KOPT-K1 (cell line): ENCODE data around the gene SOX2.

Source experiments
- H3K27ac ChIP-seq: fragments of 200-600 bp; sonication (generic); 2 replicates; pipeline ENCODE4 v1.5.1; 2016; ENCODE audit warnings: antibody characterized with exemption, mild to moderate bottlenecking, low read depth, low read length; ENCODE audit not compliant: poor library complexity, severe bottlenecking
- H3K36me3 ChIP-seq: fragments of 200-600 bp; sonication (generic); 2 replicates; pipeline ENCODE4 v1.5.1; 2017; ENCODE audit warnings: antibody characterized with exemption, mild to moderate bottlenecking, low read length, moderate library complexity; ENCODE audit not compliant: insufficient read depth
- H3K9me3 ChIP-seq: fragments of 200-600 bp; sonication (generic); 2 replicates; pipeline ENCODE4 v1.5.1; 2017; ENCODE audit warnings: antibody characterized with exemption, low read length, mild to moderate bottlenecking; ENCODE audit not compliant: insufficient read depth, poor library complexity, severe bottlenecking

The SOX2 gene

GRCh38 chr3:181725131-181725731 is 13.5 kb downstream of the SOX2 start:
- Histone ChIP-seq H3K27ac (no peak overlapping the region), H3K9me3 (no peaks in the 10 kb centered on the region), H3K36me3 (no peaks in the 10 kb centered on the region)

- H3K36me3 ChIP-seq = no peaks in the 10 kb centered on the region
- no peaks in the 10 kb centered on the region for H3K9me3 ChIP-seq
- no peak overlapping the region for H3K27ac ChIP-seq
These were observed 14.1 kb downstream of the SOX2 start for GRCh38 chr3:181725830-181726229.

GRCh38 chr3:181726351-181727330 is 14.9 kb downstream of the SOX2 start:
- Histone ChIP-seq H3K9me3 (no peaks in the 10 kb centered on the region), H3K36me3 (no peaks in the 10 kb centered on the region), H3K27ac (no peak overlapping the region)

GRCh38 chr3:181727341-181728032 is 15.8 kb downstream of the SOX2 start:
- Histone ChIP-seq H3K36me3 (no peaks in the 10 kb centered on the region), H3K27ac (no peak overlapping the region)

GRCh38 chr3:181728470-181729340 is 17.0 kb downstream of the SOX2 start:
- Histone ChIP-seq H3K36me3 (no peaks in the 10 kb centered on the region), H3K27ac (no peak overlapping the region), H3K9me3 (no peaks in the 10 kb centered on the region)

More at GRCh38 chr3:181727341-181728032, 15.8 kb downstream of the SOX2 start:
- no peaks in the 10 kb centered on the region for H3K9me3 ChIP-seq

- Histone ChIP-seq H3K9me3 (no peaks in the 10 kb centered on the region), H3K36me3 (no peaks in the 10 kb centered on the region), H3K27ac (no peak overlapping the region)
These were observed 17.7 kb downstream of the SOX2 start for GRCh38 chr3:181729341-181729869.

- H3K9me3 ChIP-seq = no peaks in the 10 kb centered on the region
- H3K36me3 ChIP-seq = no peaks in the 10 kb centered on the region
- H3K27ac ChIP-seq = no peak overlapping the region
These were observed 18.6 kb downstream of the SOX2 start for GRCh38 chr3:181730316-181730715.

- H3K9me3 ChIP-seq = no peaks in the 10 kb centered on the region
- H3K27ac ChIP-seq = no peak overlapping the region
- H3K36me3 ChIP-seq = no peaks in the 10 kb centered on the region
These were observed 19.2 kb downstream of the SOX2 start for GRCh38 chr3:181730934-181731333.

- no peaks in the 10 kb centered on the region for H3K9me3 ChIP-seq
- H3K27ac ChIP-seq = no peak overlapping the region
These were observed 24.2 kb downstream of the SOX2 start for GRCh38 chr3:181735911-181736310.

GRCh38 chr3:181738551-181738950 is 26.8 kb downstream of the SOX2 start:
- Histone ChIP-seq H3K9me3 (no peaks in the 10 kb centered on the region), H3K36me3 (no peaks in the 10 kb centered on the region), H3K27ac (no peak overlapping the region)

More at GRCh38 chr3:181735911-181736310, 24.2 kb downstream of the SOX2 start:
- H3K36me3 ChIP-seq = no peaks in the 10 kb centered on the region

GRCh38 chr3:181739628-181740027 is 27.9 kb downstream of the SOX2 start:
- no peaks in the 10 kb centered on the region for H3K36me3 ChIP-seq
- H3K27ac ChIP-seq = no peak overlapping the region
- no peaks in the 10 kb centered on the region for H3K9me3 ChIP-seq

- Histone ChIP-seq H3K36me3 (no peaks in the 10 kb centered on the region), H3K9me3 (no peaks in the 10 kb centered on the region), H3K27ac (no peak overlapping the region)
These were observed 29.7 kb downstream of the SOX2 start for GRCh38 chr3:181741417-181741816.

GRCh38 chr3:181752202-181752671 is 40.5 kb downstream of the SOX2 start:
- H3K27ac ChIP-seq = no peak overlapping the region
- H3K36me3 ChIP-seq = no peaks in the 10 kb centered on the region
- H3K9me3 ChIP-seq = no peaks in the 10 kb centered on the region

GRCh38 chr3:181753391-181753790 is 41.7 kb downstream of the SOX2 start:
- Histone ChIP-seq H3K27ac (no peak overlapping the region), H3K36me3 (no peaks in the 10 kb centered on the region), H3K9me3 (no peaks in the 10 kb centered on the region)
